MM.1S (cell line): ENCODE measurements around the gene ERICH6.

Experiments used
- CTCF ChIP-seq: fragments of 300-600 bp; sonication (generic); IDR thresholded peaks from 2 replicates; pipeline ENCODE4 v1.5.1; 2016; ENCODE audit warnings: antibody characterized with exemption, low read length, mixed read lengths
- EZH2 ChIP-seq: fragments of 300-600 bp; sonication (generic); optimal IDR thresholded peaks from 2 replicates; pipeline ENCODE3; 2017; ENCODE audit warnings: low read depth, mild to moderate bottlenecking, antibody characterized with exemption, low read length, mixed read lengths
- EZH2phosphoT487 ChIP-seq: fragments of 300-600 bp; sonication (generic); IDR thresholded peaks from 2 replicates; pipeline ENCODE4 v1.6.1; 2018; ENCODE audit warnings: antibody characterized with exemption, low read length

DNA sequence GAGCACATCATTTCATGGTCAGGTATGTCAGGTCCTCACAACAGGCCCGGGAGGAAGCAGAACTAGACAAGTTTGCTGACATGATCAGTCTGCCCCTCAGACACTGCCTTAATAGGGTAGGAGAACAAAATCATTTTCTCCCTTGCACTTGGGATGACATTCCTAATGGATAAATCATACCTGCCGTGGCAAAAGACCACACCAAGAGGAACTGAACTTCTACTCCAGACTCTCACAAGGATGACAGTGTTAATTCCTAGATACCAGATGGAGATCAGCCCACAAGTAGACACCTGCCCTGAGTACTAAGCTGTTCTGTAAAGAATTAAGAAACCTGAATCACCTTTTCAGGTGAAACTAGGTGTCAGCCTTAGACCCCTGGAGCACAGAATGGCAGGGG lies 39.8 kb upstream of the ERICH6 start:
- TF ChIP-seq CTCF (no peak), EZH2phosphoT487 (no peak), EZH2 (no peak)
